RWPE1 (cell line): Measurements from ENCODE around the gene PDE4D.

Experiments used
- CTCF ChIA-PET: fragments of 350-600 bp; sonication (Branson Sonifier 250); formaldehyde crosslinking; extraction: SDS; loops from one replicate; lab custom pipeline; 2021; lab: Yijun Ruan, JAX
- POLR2A ChIA-PET: fragments of 400-600 bp; formaldehyde crosslinking; extraction: SDS; loops from one replicate; lab custom pipeline; 2020; ENCODE audit warnings: antibody characterized with exemption; ENCODE audit not compliant: low non-redundant PET; lab: Yijun Ruan, JAX
- DNase-seq: peaks from one replicate; pipeline ENCODE4 v3.0.0; 2012; ENCODE audit warnings: low spot score
- H3K27ac ChIP-seq: fragments of 450-650 bp; 2 replicates; pipeline ENCODE4 v1.5.1; 2017
- CTCF ChIP-seq: fragments of 450-650 bp; conservative IDR thresholded peaks from 2 replicates; pipeline ENCODE4 v1.5.1; 2017; ENCODE audit warnings: low read depth, mild to moderate bottlenecking

Gene PDE4D

DNA sequence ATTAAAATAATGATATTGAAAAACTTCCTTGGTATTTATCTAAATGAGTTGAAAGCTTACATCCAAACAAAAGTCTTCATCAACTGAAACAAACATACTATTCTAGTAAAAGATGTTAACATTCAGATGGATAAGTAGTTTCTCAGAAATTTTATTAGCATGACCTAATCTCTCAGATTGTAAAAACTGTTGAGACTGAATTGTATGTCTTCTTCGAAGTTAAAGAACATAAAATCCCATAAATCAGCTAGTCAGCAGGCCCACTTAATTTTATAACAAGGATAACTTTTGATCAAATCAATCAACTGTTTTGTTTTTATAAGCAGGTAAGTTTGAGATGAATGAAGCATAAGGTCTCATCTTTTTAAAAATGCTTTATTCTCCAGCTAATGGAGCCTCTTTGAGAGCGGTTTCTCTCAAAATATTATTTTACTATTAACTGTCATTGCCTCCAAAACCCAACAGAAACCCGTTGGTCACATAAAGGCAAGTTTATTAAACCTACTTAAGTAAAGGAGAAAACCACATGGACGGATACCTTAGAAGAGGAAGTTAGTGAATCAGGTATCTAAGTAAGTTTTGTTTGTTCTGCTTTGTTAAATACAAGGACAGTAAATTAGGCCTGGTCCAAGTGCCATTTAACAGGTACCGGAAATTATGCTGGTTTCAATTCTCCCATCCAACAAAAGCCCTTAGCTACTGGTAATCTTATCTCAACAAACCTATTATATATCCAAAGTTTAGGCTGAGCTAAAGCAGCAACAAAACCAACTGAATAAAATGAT is 457.0 kb downstream of the PDE4D start:
- TF ChIP-seq CTCF, result no peak
- no peak overlapping the region for H3K27ac ChIP-seq
- CTCF ChIA-PET, result interaction anchor here (0.6 to 0.7 kb wide), 2 partner anchors 13 to 117 kb away, joined by 3 to 4 read pairs; no protein-coding TSS in a partner anchor

GRCh38 chr5:59433174-59433573 is 460.4 kb downstream of the PDE4D start:
- ChIA-PET CTCF (interaction anchor here (1.1 kb wide), 1 partner anchor 9 kb away, joined by 4 read pairs; no protein-coding TSS in a partner anchor), POLR2A (no interaction called here)
- DNase-seq, result no peak
- no peak for TF ChIP-seq CTCF
- no peak overlapping the region for H3K27ac ChIP-seq

More for the DNA sequence above, 457.0 kb downstream of the PDE4D start:
- no peak for DNase-seq
- POLR2A ChIA-PET, result no interaction called here

- no peak for DNase-seq
- ChIA-PET POLR2A (no interaction called here), CTCF (interaction anchor here (0.6 kb wide), 1 partner anchor 232 kb away, joined by 3 read pairs; no protein-coding TSS in a partner anchor)
- H3K27ac ChIP-seq, result no peak overlapping the region
- TF ChIP-seq CTCF, result no peak
Measured at GRCh38 chr5:59430066-59430685, 463.4 kb downstream of the PDE4D start.

GRCh38 chr5:59428391-59428790 is 465.1 kb downstream of the PDE4D start:
- ChIA-PET POLR2A (no interaction called here), CTCF (interaction anchor here (0.7 kb wide), 1 partner anchor 285 kb away, joined by 3 read pairs; no protein-coding TSS in a partner anchor)
- TF ChIP-seq CTCF, result no peak
- no peak overlapping the region for H3K27ac ChIP-seq
- no peak for DNase-seq

- ChIA-PET POLR2A (no interaction called here), CTCF (no interaction called here)
- no peak for DNase-seq
- TF ChIP-seq CTCF, result no peak
- no peak overlapping the region for H3K27ac ChIP-seq
Measured at GRCh38 chr5:59424515-59424914, 469.0 kb downstream of the PDE4D start.

DNA sequence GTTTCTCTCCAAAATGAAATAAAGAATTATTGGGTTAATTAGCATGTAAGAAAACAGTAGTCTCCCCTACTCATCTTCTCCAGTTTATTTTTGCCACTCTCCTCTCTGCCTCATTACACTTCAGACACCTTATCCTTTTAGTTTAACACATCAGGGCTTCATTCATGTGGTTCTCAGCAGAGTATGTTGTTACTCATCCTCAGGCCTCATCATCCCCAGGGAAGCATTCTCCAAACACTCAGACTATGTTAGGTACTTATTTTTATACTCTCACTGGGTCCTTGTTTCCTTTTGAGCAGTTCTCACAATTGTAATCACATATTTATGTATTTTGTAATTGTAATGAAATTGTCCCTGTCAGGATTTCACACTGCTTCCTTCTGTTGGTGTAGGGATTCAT is 470.5 kb downstream of the PDE4D start:
- no peak for DNase-seq
- no peak overlapping the region for H3K27ac ChIP-seq
- ChIA-PET POLR2A (no interaction called here), CTCF (no interaction called here)
- no peak for TF ChIP-seq CTCF
